PFSK-1 (cell line): Measurements from ENCODE around the gene VASH1.

Experiments used
- FOXP2 ChIP-seq: optimal IDR thresholded peaks from 2 replicates; pipeline ENCODE3; 2011; ENCODE audit warnings: borderline replicate concordance, control low read depth, inconsistent platforms; ENCODE audit not compliant: insufficient read depth; ENCODE audit errors: extremely low read length, extremely low read depth
- POLR2AphosphoS5 ChIP-seq: IDR thresholded peaks from 2 replicates; pipeline ENCODE4 v1.6.1; 2012; ENCODE audit warnings: low read depth, mild to moderate bottlenecking, control low read depth, low read length, moderate library complexity
- SIN3A ChIP-seq: IDR thresholded peaks from 2 replicates; pipeline ENCODE4 v1.6.1; 2012; ENCODE audit warnings: mild to moderate bottlenecking, low read length, moderate library complexity, borderline replicate concordance; ENCODE audit not compliant: insufficient read depth
- TAF1 ChIP-seq: IDR thresholded peaks from 2 replicates; pipeline ENCODE4 v1.6.1; 2012; ENCODE audit warnings: low read length, control low read depth, borderline replicate concordance; ENCODE audit not compliant: insufficient read depth
- TF ChIP-seq, protein P1 (sequence below), 2 experiments: IDR thresholded peaks; 2 replicates each; pipeline versions ENCODE4 v1.6.1 to v1.8.0; 2011 to 2012; ENCODE audit warnings: low read depth in 2 of 2, low read length in 2 of 2, control low read depth in 1 of 2, inconsistent platforms in 1 of 2, mild to moderate bottlenecking in 1 of 2, moderate library complexity in 1 of 2; ENCODE audit not compliant: insufficient read depth in 1 of 2

VASH1 gene

DNA sequence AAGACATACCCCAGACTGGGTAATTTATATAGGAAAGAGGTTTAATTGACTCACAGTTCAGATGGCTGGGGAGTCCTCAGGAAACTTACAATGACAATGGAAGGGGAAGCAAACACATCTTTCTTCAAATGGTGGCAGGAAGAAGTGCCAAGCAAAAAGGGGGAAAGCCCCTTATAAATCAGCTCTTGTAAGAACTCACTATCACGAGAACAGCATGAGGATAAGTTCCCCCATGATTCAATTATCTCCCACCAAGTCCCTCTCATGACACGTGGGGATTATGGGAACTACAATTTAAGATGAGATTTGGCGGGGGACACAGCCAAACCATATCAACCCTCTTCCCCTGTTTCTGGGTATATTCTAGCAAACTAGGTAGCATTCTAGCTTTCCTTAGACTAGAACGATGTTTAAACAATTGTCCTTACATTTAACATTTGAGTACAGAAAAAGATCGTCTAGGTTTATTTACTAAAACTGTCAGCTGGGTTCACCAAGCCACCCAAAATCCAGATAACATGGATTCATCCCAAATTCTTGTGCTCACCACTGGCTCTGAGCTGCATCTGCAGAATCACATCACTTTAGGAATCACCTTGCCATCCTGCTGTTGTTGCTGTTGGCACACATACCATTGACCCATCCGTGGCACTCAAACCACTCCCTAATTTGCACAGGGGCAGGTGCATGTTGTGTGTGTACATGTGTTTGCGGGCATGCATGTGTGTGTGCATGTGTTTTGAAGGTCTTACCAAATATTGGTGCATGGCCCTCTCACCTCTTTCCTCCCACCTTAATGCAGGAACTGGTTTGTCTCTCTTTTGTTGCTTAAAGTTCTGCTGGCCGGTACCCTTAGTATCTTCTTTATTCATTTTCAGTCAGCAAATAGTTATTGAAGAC is 36.4 kb upstream of the VASH1 start:
- TF ChIP-seq TAF1 (no peak), POLR2AphosphoS5 (no peak), SIN3A (no peak), FOXP2 (no peak)
- TF ChIP-seq, protein P1, sequence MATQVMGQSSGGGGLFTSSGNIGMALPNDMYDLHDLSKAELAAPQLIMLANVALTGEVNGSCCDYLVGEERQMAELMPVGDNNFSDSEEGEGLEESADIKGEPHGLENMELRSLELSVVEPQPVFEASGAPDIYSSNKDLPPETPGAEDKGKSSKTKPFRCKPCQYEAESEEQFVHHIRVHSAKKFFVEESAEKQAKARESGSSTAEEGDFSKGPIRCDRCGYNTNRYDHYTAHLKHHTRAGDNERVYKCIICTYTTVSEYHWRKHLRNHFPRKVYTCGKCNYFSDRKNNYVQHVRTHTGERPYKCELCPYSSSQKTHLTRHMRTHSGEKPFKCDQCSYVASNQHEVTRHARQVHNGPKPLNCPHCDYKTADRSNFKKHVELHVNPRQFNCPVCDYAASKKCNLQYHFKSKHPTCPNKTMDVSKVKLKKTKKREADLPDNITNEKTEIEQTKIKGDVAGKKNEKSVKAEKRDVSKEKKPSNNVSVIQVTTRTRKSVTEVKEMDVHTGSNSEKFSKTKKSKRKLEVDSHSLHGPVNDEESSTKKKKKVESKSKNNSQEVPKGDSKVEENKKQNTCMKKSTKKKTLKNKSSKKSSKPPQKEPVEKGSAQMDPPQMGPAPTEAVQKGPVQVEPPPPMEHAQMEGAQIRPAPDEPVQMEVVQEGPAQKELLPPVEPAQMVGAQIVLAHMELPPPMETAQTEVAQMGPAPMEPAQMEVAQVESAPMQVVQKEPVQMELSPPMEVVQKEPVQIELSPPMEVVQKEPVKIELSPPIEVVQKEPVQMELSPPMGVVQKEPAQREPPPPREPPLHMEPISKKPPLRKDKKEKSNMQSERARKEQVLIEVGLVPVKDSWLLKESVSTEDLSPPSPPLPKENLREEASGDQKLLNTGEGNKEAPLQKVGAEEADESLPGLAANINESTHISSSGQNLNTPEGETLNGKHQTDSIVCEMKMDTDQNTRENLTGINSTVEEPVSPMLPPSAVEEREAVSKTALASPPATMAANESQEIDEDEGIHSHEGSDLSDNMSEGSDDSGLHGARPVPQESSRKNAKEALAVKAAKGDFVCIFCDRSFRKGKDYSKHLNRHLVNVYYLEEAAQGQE (IDR thresholded peaks at IDR 0.05; ENCODE audit: insufficient read depth in 1 of 2, low read depth in 2 of 2, low read length in 2 of 2): no peak

DNA sequence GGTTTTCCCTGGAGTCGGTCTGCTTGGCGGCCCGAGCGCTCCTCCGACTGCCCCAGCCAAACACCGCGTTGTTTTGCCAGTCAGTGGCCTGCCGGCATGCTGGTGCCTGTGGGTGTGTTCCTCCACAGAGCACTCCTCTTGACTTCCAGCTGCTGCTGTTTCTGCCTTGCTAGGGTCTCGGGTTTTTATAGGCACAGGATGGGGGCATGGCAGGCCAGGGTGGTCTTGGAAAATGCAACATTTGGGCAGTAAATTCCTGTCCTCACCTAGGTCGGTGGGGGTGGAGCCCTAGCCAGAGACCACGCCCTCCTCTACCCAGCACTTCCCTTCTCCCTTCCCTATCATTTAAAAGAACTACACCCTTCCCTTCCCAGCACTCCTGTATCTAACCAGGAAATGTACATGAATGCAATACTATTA is 34.7 kb upstream of the VASH1 start:
- TF ChIP-seq POLR2AphosphoS5 (no peak), SIN3A (no peak), TAF1 (no peak), FOXP2 (no peak)
- TF ChIP-seq, protein P1 (IDR thresholded peaks at IDR 0.05; ENCODE audit: insufficient read depth in 1 of 2, low read depth in 2 of 2, low read length in 2 of 2): no peak

DNA sequence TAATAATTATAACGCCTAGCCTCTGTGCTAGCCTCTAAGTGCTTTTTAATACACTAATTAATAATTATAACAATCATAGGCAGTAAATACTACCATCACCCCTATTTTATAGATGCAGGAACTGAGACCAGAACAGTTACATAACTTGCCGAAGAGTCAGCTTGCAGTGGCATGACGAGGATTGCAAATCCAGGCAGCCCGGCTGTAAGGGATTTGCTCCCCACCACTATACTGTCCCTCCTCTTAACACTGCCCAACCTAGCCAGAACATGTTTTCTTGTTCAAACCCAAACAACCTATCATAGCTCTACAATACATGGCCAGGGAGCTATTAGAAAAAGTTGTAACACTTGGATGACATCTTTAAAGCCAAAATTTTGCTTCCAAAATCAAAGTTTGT is 33.9 kb upstream of the VASH1 start:
- TF ChIP-seq, protein P1 (IDR thresholded peaks at IDR 0.05; ENCODE audit: insufficient read depth in 1 of 2, low read depth in 2 of 2, low read length in 2 of 2): no peak
- TF ChIP-seq TAF1 (no peak), POLR2AphosphoS5 (no peak), FOXP2 (no peak), SIN3A (no peak)

DNA sequence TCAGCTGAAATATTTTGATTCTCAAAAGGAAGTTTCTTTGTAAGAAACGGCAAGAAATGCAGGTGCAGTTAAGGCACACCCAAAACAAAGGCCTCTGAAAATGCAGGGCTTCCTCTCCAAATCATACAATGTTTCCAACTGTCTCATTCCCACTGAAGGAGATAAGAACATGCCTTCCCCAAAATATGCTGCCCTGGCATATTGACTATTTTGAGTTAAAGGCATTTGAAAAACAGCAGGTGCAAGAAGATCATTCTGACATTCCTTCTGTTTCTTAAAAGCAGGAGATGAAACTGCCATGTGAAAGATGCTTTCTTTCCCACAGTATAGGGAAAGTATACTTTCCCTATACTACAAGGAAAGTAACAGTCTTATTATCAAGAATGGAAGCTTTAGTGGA is 33.4 kb upstream of the VASH1 start:
- TF ChIP-seq POLR2AphosphoS5 (no peak), TAF1 (no peak), SIN3A (no peak), FOXP2 (no peak)
- TF ChIP-seq, protein P1 (IDR thresholded peaks at IDR 0.05; ENCODE audit: insufficient read depth in 1 of 2, low read depth in 2 of 2, low read length in 2 of 2): no peak
